Measurements from ENCODE around the gene DOCK3.
"Not testable (repeated sequence)": the region's sequence is repeated elsewhere in the genome, so short reads cannot be mapped to it uniquely, and the experiment has no call there.

Gene DOCK3

GRCh38 chr3:51270559-51270958 is 595.8 kb downstream of the DOCK3 start:
- no peak for DNase-seq

DNA sequence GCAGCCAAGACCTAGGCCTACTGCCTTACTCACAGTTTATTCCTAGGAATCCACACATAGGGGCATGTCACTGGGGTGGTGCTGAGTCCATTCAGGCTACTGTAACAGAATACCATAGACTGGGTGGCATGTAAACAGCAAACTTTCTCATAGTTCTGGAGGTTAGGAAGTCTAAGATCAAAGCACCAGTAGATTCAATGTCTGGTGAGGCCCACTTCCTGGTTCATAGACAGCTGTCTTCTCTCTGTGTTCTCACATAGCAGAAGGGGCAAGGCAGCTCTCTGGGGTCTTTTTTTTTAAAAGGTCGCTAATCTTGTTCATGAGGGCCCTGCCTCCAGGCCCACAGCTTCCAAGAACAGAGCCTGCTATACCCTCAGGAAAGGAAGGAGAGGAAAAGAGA is 596.4 kb downstream of the DOCK3 start:
- no peak for DNase-seq

DNA sequence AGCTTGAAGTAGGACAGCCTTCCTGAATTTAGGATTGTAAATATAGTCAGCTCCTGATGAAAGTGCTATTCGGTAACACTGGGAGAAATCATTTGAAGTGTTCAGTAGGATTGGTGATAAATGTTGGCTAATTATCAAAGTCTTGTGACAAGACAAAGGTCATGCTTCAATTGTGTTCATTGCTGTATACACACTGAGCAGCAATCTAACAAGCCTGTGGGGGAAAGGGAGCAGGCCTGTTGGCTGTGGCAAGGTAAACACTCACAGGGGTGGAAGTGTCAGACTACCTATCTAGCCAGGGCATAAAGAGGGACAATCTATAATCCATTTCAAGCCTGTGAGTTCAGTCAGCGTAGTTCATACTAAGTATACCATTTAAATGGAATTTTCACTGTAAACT is 599.3 kb downstream of the DOCK3 start:
- no peak for DNase-seq

DNA sequence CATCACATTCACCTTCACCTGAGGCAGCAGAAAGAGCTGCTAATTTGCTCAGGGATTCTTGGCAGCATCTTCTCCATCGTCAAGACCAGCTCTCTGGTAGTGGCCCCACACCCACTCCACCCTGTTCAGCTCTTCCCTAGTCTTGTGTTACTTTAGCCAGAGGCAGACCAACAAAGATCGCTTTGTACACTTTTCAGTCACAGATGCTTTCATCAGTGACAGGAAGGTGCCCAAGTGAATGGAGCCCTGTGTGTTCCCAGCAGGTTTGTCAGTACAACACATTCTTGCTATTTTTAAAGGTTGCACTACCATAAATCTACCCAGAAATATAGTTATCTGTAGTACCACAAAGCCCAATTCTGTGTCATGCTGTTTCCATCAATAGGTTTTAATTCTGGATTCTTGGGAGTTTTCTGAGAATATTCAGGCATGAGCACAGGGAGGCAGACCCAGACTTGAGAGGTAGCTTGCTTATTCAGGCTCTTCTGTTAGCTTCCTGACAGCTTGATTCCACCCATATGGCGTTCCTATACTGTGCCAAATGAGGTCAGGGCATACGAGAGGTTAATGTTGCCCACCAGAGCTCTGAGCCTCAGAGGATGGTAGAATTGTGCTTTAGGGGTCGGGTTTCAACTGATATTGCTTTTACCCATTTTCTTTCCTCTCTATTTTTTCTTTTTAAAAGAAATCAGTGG is 600.5 kb downstream of the DOCK3 start:
- no peak for DNase-seq

DNA sequence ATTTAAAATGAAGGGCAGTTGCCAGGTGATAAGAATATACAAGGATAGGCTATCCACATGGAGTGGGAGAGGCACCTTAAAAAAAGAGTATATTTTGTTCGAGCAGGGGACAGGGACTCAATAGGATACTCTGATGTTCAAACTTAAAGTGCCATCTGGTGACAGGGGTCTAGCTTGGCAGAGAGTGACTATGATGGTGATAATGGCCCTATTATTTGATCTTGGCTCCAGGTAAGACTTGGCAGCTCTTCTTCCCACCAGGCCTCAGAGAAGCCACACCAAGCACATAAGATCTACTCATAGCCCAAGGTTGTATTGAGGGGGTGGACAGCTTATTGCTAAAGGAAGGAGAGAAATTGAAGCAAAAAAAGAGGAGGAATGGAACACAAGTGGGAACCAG is 601.3 kb downstream of the DOCK3 start:
- no peak for DNase-seq

GRCh38 chr3:51279448-51279847 is 604.7 kb downstream of the DOCK3 start:
- DNase-seq = no peak

- no peak for DNase-seq
Observed at GRCh38 chr3:51280176-51280575, 605.4 kb downstream of the DOCK3 start.

GRCh38 chr3:51282931-51283330 is 608.2 kb downstream of the DOCK3 start:
- no peak for DNase-seq

- DNase-seq = no peak
Observed at GRCh38 chr3:51283421-51283820, 608.7 kb downstream of the DOCK3 start.

DNA sequence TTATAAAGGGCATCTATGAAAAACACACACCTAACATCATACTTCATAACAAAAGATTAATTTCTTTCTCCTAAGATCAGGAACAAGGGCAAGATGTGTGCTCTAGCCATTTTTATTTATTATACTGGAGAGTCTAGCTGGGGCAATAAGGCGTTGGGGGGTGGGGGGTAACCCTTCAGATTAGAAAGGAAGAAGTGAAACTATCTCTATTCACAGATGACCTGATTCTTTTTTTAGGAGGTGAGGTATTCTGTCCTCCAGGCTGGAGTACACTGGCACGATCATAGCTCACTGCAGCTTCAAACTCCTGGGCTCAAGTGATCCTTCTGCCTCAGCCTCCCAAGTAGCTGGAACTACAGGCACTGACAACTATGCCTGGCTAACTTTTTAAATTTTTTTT is 620.9 kb downstream of the DOCK3 start:
- DNase-seq = no peak

DNA sequence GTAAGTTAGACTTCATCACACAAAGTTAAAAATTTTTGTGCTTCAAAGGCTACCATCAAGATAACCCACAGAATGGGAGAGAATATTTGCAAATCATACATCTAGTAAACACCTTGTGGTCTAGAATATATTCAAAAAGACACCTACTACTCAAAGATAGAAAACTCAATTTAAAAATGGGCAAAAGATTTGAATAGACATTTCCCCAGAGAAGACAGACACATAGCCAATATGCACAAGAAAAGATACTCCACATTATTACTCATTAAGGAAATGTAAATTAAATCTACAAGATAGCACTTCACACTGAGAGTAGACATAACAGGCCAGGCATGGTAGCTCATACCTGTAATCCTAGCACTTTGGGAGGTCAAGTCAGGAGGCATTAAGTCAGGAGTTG is 622.6 kb downstream of the DOCK3 start:
- DNase-seq = no peak

DNA sequence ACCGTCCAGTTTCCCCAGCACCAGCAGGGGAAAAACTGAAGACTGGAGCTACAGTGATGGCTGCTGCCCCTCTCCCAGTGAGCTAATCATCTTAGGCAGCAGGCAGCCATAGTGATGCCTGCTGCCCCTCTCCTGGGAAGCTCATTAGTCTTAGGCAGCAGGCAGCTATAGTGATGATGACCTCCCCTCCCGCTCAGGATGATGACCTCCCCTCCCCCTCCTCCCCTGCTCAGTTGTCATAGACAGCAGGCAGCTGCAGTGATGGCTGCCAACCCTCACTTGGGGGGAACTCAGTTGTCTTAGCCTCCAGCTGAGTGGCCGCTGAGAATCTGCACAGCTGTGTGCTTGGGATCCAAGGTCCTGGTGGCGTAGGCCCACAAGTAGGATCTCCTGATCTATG is 629.5 kb downstream of the DOCK3 start:
- DNase-seq = no peak

- DNase-seq = no peak
Observed at GRCh38 chr3:51306093-51306492, 631.4 kb downstream of the DOCK3 start.

- no peak for DNase-seq
Observed at GRCh38 chr3:51307458-51307857, 632.7 kb downstream of the DOCK3 start.

DNA sequence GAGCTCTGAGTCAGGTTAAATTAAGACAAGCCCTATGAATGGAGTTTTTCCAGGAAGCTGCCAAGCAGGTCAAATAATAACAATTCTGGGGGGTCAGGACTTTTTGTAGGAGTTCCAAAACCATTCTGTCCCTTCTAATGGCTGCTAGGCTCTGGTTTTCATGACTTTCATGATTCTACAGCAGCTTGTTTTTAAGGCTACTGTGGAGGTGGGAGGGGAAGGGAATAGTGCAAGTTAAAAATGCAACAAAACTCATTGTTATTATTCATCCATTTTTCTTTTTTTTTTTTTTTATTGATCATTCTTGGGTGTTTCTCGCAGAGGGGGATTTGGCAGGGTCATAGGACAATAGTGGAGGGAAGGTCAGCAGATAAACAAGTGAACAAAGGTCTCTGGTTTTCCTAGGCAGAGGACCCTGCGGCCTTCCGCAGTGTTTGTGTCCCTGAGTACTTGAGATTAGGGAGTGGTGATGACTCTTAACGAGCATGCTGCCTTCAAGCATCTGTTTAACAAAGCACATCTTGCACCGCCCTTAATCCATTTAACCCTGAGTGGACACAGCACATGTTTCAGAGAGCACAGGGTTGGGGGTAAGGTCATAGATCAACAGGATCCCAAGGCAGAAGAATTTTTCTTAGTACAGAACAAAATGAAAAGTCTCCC is 633.3 kb downstream of the DOCK3 start:
- not testable (repeated sequence) for DNase-seq

DNA sequence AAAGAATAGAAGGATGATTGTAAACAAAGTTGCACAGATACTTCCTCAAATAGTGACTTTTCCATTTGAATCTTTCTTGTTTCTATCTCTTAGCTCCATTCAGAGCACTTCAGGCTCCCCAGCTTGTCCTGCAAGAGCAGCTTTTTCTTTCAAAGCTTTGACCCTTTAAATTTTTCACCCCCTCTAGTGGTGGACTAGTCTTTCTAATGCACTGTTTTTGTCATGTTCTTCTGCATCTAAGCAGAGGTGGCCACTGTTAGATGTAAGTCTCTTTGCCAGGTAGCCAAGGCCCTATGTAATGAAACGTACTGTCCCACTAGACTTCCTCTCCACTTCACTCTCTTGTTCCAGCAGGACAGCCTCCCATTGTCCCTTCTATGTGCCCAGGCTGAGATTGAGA is 636.3 kb downstream of the DOCK3 start:
- no peak for DNase-seq

GRCh38 chr3:51328206-51328605 is 653.5 kb downstream of the DOCK3 start:
- no peak for DNase-seq

- no peak for DNase-seq
Observed at GRCh38 chr3:51330046-51330445, 655.3 kb downstream of the DOCK3 start.

GRCh38 chr3:51332156-51332555 is 657.4 kb downstream of the DOCK3 start:
- DNase-seq = no peak

- DNase-seq = no peak
Observed at GRCh38 chr3:51333021-51333420, 658.3 kb downstream of the DOCK3 start.

- no peak for DNase-seq
Observed at GRCh38 chr3:51336261-51336660, 661.5 kb downstream of the DOCK3 start.

- no peak for DNase-seq
Observed at GRCh38 chr3:51337666-51338065, 662.9 kb downstream of the DOCK3 start.

DNA sequence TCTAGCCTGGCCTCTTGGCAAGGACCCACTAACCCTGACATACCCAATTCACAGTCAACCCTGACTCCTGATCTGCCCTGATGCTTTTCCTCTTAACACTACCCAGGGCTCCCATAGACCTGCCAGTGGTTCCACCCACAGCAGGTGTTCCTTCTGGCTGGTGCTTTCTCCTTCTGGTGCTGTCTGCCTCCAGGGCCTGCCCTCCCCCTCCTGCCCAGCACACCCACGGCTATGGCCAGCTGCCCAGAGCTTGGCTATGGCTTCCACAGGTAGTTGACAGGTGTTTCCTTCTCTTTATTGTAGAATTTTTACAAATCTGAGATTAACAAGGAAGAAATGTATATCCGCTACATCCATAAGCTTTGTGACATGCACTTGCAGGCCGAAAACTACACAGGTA is 663.9 kb downstream of the DOCK3 start:
- DNase-seq = no peak

GRCh38 chr3:51340013-51340829 is 665.5 kb downstream of the DOCK3 start:
- no peak for DNase-seq
